ENCODE results near the gene TIMP1.
A peak's percentile ranks its signal among the peaks of the same experiment; 100 is the strongest.

The TIMP1 gene

DNA sequence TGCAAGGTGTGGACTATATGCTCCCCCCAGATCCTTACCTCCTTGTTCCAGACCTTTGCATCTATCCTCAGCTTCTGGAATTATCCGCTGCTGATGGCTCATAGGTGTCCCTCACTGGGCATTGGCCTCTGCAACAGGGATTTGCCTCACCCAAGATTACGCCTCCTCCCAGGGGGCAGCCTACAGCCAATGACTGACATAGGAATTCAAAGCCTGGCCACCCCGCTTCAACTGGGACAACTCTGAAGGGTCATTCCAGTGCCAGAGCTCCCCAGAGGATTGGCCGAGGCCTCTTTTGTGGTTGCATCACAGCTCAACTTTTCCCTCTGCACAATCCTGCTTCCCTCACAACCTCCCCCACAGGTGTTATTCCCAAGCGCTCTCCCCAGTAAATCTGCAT lies 32.4 kb downstream of the TIMP1 start:
- H3K36me3 ChIP-seq (ENCODE audit: control insufficient read depth, insufficient read depth, low read length) = no peaks in the 10 kb centered on the region
- H3K9me3 ChIP-seq (ENCODE audit: control insufficient read depth, low read length) = no peaks in the 10 kb centered on the region
- H3K27me3 ChIP-seq (replicated peaks; ENCODE audit: control insufficient read depth, insufficient read depth, low read length, poor library complexity, severe bottlenecking) = no peaks in the 10 kb centered on the region
- no peak overlapping the region for H3K4me3 ChIP-seq (ENCODE audit: insufficient read depth, low read depth, low read length, poor library complexity, severe bottlenecking)
- no peak for DNase-seq
- no peaks in the 10 kb centered on the region for H3K4me1 ChIP-seq (ENCODE audit: control insufficient read depth, insufficient read depth, low read length, poor library complexity, severe bottlenecking)
- no peak overlapping the region for H3K27ac ChIP-seq (ENCODE audit: insufficient read depth, low read length, poor library complexity, severe bottlenecking)

DNA sequence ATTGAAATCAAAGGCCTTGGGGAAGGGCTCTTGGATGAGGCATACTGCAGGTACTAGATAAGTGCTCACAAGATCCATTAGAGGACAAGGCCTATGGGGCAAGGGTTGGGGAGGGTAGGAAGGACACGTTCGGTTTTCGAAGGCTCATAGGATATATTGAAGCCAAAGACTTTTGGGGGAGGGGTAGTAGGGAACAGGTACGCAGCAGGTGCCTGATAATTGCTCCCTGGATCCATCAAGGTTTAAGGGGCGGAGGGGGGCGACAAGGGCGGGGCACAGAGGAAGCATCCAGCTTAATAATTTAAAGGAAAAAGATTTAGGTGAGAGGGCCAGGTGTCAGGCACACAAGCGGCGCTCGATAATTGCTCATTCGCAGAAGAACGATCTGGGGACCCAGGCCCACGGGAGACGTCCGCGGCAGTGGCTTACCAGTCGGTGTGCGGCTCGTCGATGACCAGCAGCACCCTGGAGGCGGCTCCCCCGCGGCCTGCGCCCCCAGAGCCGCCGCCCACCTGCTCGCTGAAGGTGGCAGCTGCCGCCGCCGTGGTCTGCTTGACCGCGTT lies 36.8 kb downstream of the TIMP1 start:
- Histone ChIP-seq H3K27ac (ENCODE audit: insufficient read depth, low read length, poor library complexity, severe bottlenecking) (no peak overlapping the region), H3K27me3 (replicated peaks; ENCODE audit: control insufficient read depth, insufficient read depth, low read length, poor library complexity, severe bottlenecking) (no peaks in the 10 kb centered on the region), H3K4me1 (ENCODE audit: control insufficient read depth, insufficient read depth, low read length, poor library complexity, severe bottlenecking) (peaks cover 2% of the 10 kb centered on the region), H3K4me3 (ENCODE audit: insufficient read depth, low read depth, low read length, poor library complexity, severe bottlenecking) (no peak overlapping the region), H3K9me3 (ENCODE audit: control insufficient read depth, low read length) (no peaks in the 10 kb centered on the region), H3K36me3 (ENCODE audit: control insufficient read depth, insufficient read depth, low read length) (no peaks in the 10 kb centered on the region)
- DNase-seq = no peak

DNA sequence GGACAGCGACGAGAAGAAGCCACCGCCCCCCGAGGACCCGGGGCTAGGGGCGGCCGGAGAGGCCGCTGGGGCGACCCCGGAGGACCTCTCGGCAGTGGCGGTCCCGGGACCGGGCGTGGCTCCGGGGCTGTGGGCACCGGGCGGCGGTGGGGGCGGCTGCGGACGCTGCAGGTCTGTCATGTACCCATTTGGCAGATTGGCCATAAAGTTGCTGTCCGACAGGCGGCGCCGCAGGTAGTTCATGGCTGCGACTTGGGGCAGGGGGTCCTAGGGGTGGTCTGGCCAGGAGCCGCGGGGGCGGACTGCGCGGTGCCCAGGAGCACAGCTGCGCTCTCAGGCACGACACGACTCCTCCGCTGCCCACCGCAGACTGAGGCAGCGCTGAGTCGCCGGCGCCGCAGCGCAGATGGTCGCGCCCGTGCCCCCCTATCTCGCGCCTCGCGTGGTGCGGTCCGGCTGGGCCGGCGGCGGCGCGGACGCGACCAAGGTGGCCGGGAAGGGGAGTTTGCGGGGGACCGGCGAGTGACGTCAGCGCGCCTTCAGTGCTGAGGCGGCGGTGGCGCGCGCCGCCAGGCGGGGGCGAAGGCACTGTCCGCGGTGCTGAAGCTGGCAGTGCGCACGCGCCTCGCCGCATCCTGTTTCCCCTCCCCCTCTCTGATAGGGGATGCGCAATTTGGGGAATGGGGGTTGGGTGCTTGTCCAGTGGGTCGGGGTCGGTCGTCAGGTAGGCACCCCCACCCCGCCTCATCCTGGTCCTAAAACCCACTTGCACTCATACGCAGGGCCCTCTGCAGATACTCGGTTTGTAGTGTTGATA lies 37.5 kb downstream of the TIMP1 start, which contains the start of gene SYN1:
Gene SYN1 (minus strand): TSS at position 372 of the 817 bp plus-strand sequence. CDS start 129 bp downstream, at position 243.
- DNase-seq = peak; percentile 63 to 74 (median 69)
- H3K9me3 ChIP-seq (ENCODE audit: control insufficient read depth, low read length) = no peaks in the 10 kb centered on the region
- H3K27ac ChIP-seq (ENCODE audit: insufficient read depth, low read length, poor library complexity, severe bottlenecking) = no peak within 1 kb of the TSS
- peaks cover 3% of the 10 kb centered on the region for H3K4me1 ChIP-seq (ENCODE audit: control insufficient read depth, insufficient read depth, low read length, poor library complexity, severe bottlenecking)
- peak within 1 kb of the TSS; percentile 44 for H3K4me3 ChIP-seq (ENCODE audit: insufficient read depth, low read depth, low read length, poor library complexity, severe bottlenecking)
- H3K36me3 ChIP-seq (ENCODE audit: control insufficient read depth, insufficient read depth, low read length) = no peaks in the 10 kb centered on the region
- H3K27me3 ChIP-seq (replicated peaks; ENCODE audit: control insufficient read depth, insufficient read depth, low read length, poor library complexity, severe bottlenecking) = no peaks in the 10 kb centered on the region

DNA sequence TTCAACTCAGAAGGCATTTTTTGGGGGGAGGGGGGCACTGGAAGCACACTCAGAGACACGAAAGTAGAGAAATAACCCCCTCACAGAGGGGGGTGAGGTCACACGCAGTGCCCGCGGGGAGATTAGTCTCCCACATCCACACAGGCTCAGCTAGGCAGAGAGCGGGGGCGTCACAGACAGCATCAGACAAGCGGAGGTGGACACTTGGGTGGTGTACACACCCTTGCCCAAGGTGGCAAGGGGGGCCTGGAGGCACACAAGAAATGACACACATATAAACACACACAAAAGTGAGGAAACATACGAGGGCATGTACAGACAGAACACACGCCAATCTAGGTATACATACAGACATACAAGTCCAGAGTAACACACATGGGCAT lies 38.1 kb downstream of the TIMP1 start:
- H3K4me1 ChIP-seq (ENCODE audit: control insufficient read depth, insufficient read depth, low read length, poor library complexity, severe bottlenecking) = peaks cover 3% of the 10 kb centered on the region
- no peaks in the 10 kb centered on the region for H3K9me3 ChIP-seq (ENCODE audit: control insufficient read depth, low read length)
- DNase-seq = no peak
- no peak overlapping the region for H3K4me3 ChIP-seq (ENCODE audit: insufficient read depth, low read depth, low read length, poor library complexity, severe bottlenecking)
- no peak overlapping the region for H3K27ac ChIP-seq (ENCODE audit: insufficient read depth, low read length, poor library complexity, severe bottlenecking)
- H3K36me3 ChIP-seq (ENCODE audit: control insufficient read depth, insufficient read depth, low read length) = no peaks in the 10 kb centered on the region
- no peaks in the 10 kb centered on the region for H3K27me3 ChIP-seq (replicated peaks; ENCODE audit: control insufficient read depth, insufficient read depth, low read length, poor library complexity, severe bottlenecking)

DNA sequence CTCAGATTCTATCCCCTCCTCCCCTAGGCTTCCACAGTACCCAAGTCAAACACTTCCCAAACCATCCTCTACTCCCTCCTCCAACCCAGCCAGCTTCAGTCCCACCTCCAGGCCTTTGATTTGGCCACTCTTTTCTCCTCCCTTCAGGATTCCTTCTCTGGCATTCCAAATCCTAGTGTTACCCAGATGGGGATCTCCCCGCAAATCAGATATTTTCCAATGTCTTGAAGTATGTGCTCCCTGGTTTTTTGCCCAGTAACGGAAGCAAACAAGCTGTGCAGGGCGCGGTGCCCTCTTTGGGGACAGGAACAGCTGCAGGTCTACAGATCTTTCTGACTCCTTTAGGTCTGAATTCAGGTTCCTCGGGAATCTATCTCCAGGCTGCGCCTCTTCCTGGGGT lies 39.6 kb downstream of the TIMP1 start:
- H3K4me1 ChIP-seq (ENCODE audit: control insufficient read depth, insufficient read depth, low read length, poor library complexity, severe bottlenecking) = peaks cover 3% of the 10 kb centered on the region
- no peaks in the 10 kb centered on the region for H3K9me3 ChIP-seq (ENCODE audit: control insufficient read depth, low read length)
- H3K27ac ChIP-seq (ENCODE audit: insufficient read depth, low read length, poor library complexity, severe bottlenecking) = no peak overlapping the region
- no peaks in the 10 kb centered on the region for H3K36me3 ChIP-seq (ENCODE audit: control insufficient read depth, insufficient read depth, low read length)
- no peak overlapping the region for H3K4me3 ChIP-seq (ENCODE audit: insufficient read depth, low read depth, low read length, poor library complexity, severe bottlenecking)
- H3K27me3 ChIP-seq (replicated peaks; ENCODE audit: control insufficient read depth, insufficient read depth, low read length, poor library complexity, severe bottlenecking) = no peaks in the 10 kb centered on the region
- DNase-seq = no peak

DNA sequence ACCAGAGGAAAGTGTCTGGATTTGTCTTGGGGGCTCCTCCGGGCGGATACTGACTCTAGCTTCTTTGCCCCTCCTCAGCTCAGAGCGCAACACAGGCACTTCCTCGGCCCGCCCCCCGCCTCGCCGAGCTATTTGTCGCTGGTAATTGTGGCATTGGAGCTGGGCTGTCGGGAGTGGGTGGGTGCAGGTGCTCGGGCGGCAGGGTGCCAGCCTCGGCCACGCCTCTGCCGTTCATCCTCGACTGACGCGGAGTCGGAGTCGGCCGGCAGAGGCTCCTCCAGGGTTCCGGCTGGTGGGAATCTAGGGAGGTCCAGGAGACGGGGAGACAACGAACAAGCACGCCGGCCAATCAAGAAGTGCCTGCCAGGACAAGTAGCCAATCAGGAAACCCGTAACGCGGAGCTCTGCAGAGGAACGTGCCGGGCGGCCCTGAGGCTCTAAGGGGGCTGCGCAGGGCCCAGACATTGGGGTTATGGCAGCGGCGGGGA lies 41.3 kb downstream of the TIMP1 start:
- peak in 2 of 3 donors; percentile 17 to 22 for DNase-seq
- Histone ChIP-seq H3K4me3 (ENCODE audit: insufficient read depth, low read depth, low read length, poor library complexity, severe bottlenecking) (peak overlapping the region; percentile 44), H3K27me3 (replicated peaks; ENCODE audit: control insufficient read depth, insufficient read depth, low read length, poor library complexity, severe bottlenecking) (no peaks in the 10 kb centered on the region), H3K9me3 (ENCODE audit: control insufficient read depth, low read length) (no peaks in the 10 kb centered on the region), H3K36me3 (ENCODE audit: control insufficient read depth, insufficient read depth, low read length) (no peaks in the 10 kb centered on the region), H3K4me1 (ENCODE audit: control insufficient read depth, insufficient read depth, low read length, poor library complexity, severe bottlenecking) (peaks cover 3% of the 10 kb centered on the region), H3K27ac (ENCODE audit: insufficient read depth, low read length, poor library complexity, severe bottlenecking) (no peak overlapping the region)

DNA sequence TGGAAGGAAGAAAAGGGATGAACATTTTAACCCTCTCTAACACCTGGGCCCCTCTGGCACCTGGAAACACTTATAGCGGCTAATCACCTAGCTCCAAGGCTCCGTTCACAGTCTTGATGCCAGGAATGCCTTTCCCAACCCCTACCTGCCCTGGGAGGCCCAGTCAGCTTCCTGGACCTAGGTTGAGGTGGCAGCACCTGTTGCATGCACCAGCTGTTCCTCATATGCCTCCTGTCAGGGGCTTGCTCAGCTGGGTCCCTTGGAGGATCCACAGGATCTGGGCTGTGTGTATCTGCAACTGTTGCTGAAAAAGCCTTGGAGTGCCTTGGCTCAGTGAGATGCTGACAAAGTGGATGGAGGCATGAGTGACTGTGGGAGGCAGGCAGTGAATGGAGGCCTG lies 43.1 kb downstream of the TIMP1 start:
- no peak overlapping the region for H3K4me3 ChIP-seq (ENCODE audit: insufficient read depth, low read depth, low read length, poor library complexity, severe bottlenecking)
- no peaks in the 10 kb centered on the region for H3K9me3 ChIP-seq (ENCODE audit: control insufficient read depth, low read length)
- no peak overlapping the region for H3K27ac ChIP-seq (ENCODE audit: insufficient read depth, low read length, poor library complexity, severe bottlenecking)
- H3K36me3 ChIP-seq (ENCODE audit: control insufficient read depth, insufficient read depth, low read length) = no peaks in the 10 kb centered on the region
- peaks cover 7% of the 10 kb centered on the region for H3K4me1 ChIP-seq (ENCODE audit: control insufficient read depth, insufficient read depth, low read length, poor library complexity, severe bottlenecking)
- no peak for DNase-seq
- H3K27me3 ChIP-seq (replicated peaks; ENCODE audit: control insufficient read depth, insufficient read depth, low read length, poor library complexity, severe bottlenecking) = no peaks in the 10 kb centered on the region

DNA sequence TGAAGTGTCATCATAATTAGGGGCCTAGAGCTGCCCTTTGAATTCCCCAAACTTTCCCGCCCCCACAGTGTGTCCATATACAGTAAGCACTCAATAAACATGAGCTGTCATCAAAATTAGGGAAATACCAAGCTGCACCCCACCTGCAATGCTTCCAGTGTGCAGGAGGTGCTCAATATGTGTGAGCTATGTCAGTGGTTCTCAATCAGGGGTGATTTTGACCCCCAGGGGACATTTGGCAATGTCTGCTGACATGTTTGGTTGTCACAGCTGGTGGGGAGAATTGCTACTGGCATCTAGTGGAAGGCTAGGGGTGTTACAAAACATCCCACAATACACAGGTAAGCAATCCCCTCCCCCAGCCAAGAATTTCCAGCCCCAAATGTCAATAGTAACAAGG lies 46.7 kb downstream of the TIMP1 start:
- no peaks in the 10 kb centered on the region for H3K9me3 ChIP-seq (ENCODE audit: control insufficient read depth, low read length)
- H3K27ac ChIP-seq (ENCODE audit: insufficient read depth, low read length, poor library complexity, severe bottlenecking) = no peak overlapping the region
- peaks cover 7% of the 10 kb centered on the region for H3K4me1 ChIP-seq (ENCODE audit: control insufficient read depth, insufficient read depth, low read length, poor library complexity, severe bottlenecking)
- H3K4me3 ChIP-seq (ENCODE audit: insufficient read depth, low read depth, low read length, poor library complexity, severe bottlenecking) = no peak overlapping the region
- DNase-seq = no peak
- H3K27me3 ChIP-seq (replicated peaks; ENCODE audit: control insufficient read depth, insufficient read depth, low read length, poor library complexity, severe bottlenecking) = no peaks in the 10 kb centered on the region
- H3K36me3 ChIP-seq (ENCODE audit: control insufficient read depth, insufficient read depth, low read length) = no peaks in the 10 kb centered on the region

DNA sequence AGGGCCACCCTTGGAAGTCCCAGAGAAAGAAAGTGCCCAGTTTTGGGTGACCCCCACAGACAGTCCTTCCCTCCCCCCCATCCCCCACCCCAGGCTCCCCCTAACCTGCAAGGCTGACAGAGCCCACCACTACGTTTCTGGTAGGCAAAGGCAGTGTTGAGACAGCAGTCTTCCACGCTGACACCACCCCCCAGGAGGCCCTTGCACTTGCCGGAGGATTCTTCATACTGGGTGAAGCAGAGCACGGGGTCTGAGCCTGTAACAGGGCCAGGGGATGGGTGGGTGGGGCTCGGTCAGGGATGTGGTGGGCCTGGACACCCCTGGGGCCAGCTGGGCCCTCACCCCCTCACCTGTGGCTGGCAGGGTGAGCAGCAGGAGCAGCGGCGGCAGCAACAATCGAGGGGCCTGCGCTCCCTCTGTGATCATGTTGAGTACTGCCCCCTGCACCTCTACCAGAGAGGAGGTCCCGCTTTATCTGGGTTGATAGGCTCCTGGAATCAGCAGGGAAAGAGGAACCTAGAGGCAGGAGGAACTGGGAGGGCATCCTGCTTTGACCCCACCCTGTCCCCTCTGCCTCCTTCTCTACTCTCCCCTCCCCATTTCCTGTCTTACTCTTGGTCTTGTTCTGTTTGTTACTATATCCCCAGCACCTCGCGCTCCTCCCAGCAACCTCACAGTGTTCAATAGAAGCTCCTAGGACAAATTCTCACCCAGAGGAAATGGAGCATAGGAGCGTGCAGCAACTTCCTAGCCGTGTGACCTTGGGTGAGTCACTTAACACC lies 47.4 kb downstream of the TIMP1 start, which contains the start of gene CFP:
Gene CFP (minus strand): TSS at position 512 of the 782 bp plus-strand sequence. CDS start 86 bp downstream, at position 426.
- no peak for DNase-seq
- no peaks in the 10 kb centered on the region for H3K36me3 ChIP-seq (ENCODE audit: control insufficient read depth, insufficient read depth, low read length)
- H3K27me3 ChIP-seq (replicated peaks; ENCODE audit: control insufficient read depth, insufficient read depth, low read length, poor library complexity, severe bottlenecking) = no peaks in the 10 kb centered on the region
- H3K27ac ChIP-seq (ENCODE audit: insufficient read depth, low read length, poor library complexity, severe bottlenecking) = peak within 1 kb of the TSS; percentile 31
- H3K4me3 ChIP-seq (ENCODE audit: insufficient read depth, low read depth, low read length, poor library complexity, severe bottlenecking) = peak within 1 kb of the TSS; percentile 34
- H3K9me3 ChIP-seq (ENCODE audit: control insufficient read depth, low read length) = no peaks in the 10 kb centered on the region
- peaks cover 6% of the 10 kb centered on the region for H3K4me1 ChIP-seq (ENCODE audit: control insufficient read depth, insufficient read depth, low read length, poor library complexity, severe bottlenecking)

All from effector memory CD4-positive, alpha-beta T cell (primary cell).